GM12878 (cell line): Measurements from ENCODE around the gene FGR. TPM values are rescaled to one million over a fixed set of nuclear protein-coding genes. Genes with fewer than 3 reads are reported as not detected.

ENCODE experiments used
- ATAC-seq: fragments of 200-7000 bp; cut with Tn5 transposase; 3 replicates; pipeline ENCODE4 v1.9.1; 2020; ENCODE audit warnings: mild to moderate bottlenecking, moderate library complexity
- BruUV-seq: library from RNA; stranded (reverse); fragments of 400-500 nt; replicated peaks from 2 replicates; lab custom pipeline; 2021; lab: Mats Ljungman, UMichigan
- CTCF ChIA-PET: fragments of 300-600 bp; sonication (Branson Sonifier 250); formaldehyde crosslinking; extraction: SDS; loops from one replicate; lab custom pipeline; 2021; ENCODE audit warnings: inconsistent platforms; lab: Yijun Ruan, JAX
- POLR2A ChIA-PET: fragments of 350-600 bp; formaldehyde crosslinking; extraction: SDS; loops from one replicate; lab custom pipeline; 2021; ENCODE audit warnings: inconsistent platforms; lab: Charles Lee
- RAD21 ChIA-PET: fragments of 300-600 bp; sonication (Branson Sonifier 250); formaldehyde crosslinking; loops from one replicate; lab custom pipeline; 2023; ENCODE audit warnings: antibody characterized with exemption; ENCODE audit not compliant: unreplicated experiment; lab: Charles Lee
- SMC1A ChIA-PET: fragments of 300-600 bp; sonication (Branson Sonifier 250); formaldehyde crosslinking; loops from one replicate; lab custom pipeline; 2023; ENCODE audit not compliant: unreplicated experiment, uncharacterized antibody; lab: Charles Lee
- DNase-seq: peaks from one replicate; pipeline ENCODE4 v3.0.0-alpha.2; 2011; ENCODE audit warnings: low read depth, low spot score
- FAIRE-seq: peaks from 3 replicates; lab custom pipeline; 2011; peaks lifted over from hg19 to GRCh38; lab: Jason Lieb, UNC
- H2AFZ ChIP-seq: 2 replicates; pipeline ENCODE4 v1.6.0; 2011; ENCODE audit warnings: low read depth, low read length, control low read depth; ENCODE audit not compliant: control insufficient read depth
- H3K27ac ChIP-seq: 2 replicates; pipeline ENCODE4 v1.5.1; 2011; ENCODE audit warnings: control low read depth; ENCODE audit not compliant: control insufficient read depth, insufficient read depth
- H3K27me3 ChIP-seq, 2 experiments: replicated peaks in 1 of 2; 2 replicates each; pipeline versions ENCODE4 v1.6.0 to v1.6.1; 2011; ENCODE audit warnings: low read length in 1 of 2; ENCODE audit not compliant: control insufficient read depth in 2 of 2, insufficient read depth in 2 of 2
- H3K36me3 ChIP-seq, 2 experiments: 2 replicates each; pipeline ENCODE4 v1.5.1; 2011; ENCODE audit warnings: low read length in 1 of 2; ENCODE audit not compliant: control insufficient read depth in 2 of 2, insufficient read depth in 2 of 2
- H3K4me1 ChIP-seq: 2 replicates; pipeline ENCODE4 v1.6.1; 2011; ENCODE audit warnings: mild to moderate bottlenecking, low read length, moderate library complexity, mixed read lengths; ENCODE audit not compliant: control insufficient read depth, insufficient read depth
- H3K4me2 ChIP-seq: 2 replicates; pipeline ENCODE4 v1.6.0; 2011; ENCODE audit warnings: control low read depth; ENCODE audit not compliant: control insufficient read depth, insufficient read depth
- H3K4me3 ChIP-seq: fragments of 200-600 bp; sonication (generic); 2 replicates; pipeline ENCODE4 v1.5.1; 2016
- H3K79me2 ChIP-seq: 2 replicates; pipeline ENCODE4 v1.6.0; 2011; ENCODE audit warnings: low read length; ENCODE audit not compliant: control insufficient read depth, insufficient read depth
- H3K9ac ChIP-seq: 2 replicates; pipeline ENCODE4 v1.8.0; 2011; ENCODE audit warnings: low read length, control low read depth, mixed read lengths; ENCODE audit not compliant: control insufficient read depth, insufficient read depth
- H3K9me3 ChIP-seq: replicated peaks from 3 replicates; pipeline ENCODE4 v1.5.1; 2011; ENCODE audit warnings: mild to moderate bottlenecking, low read length; ENCODE audit not compliant: control insufficient read depth, insufficient read depth
- H4K20me1 ChIP-seq: 2 replicates; pipeline ENCODE4 v1.6.0; 2011; ENCODE audit not compliant: control insufficient read depth, insufficient read depth
- WGBS: methylation state at CpG from one replicate; pipeline ENCODE4 v1.1.6; 2016; ENCODE audit warnings: low lambda C conversion rate; ENCODE audit not compliant: insufficient replicate concordance, insufficient coverage; ENCODE audit errors: missing lambda C conversion rate; 5-methylcytosine and 5-hydroxymethylcytosine counted together
- in situ Hi-C: fragments of 300-500 bp; cut with MboI; formaldehyde crosslinking; loops from 9 replicates; pipeline ENCODE4 v1.14.3; 2018; ENCODE audit warnings: mixed read lengths
- intact Hi-C: fragments of 100-400 bp; cut with micrococcal nuclease; formaldehyde crosslinking; loops from one replicate; pipeline ENCODE4 v1.14.2; 2022; ENCODE audit not compliant: unreplicated experiment
- polyA plus RNA-seq, 11 experiments: library from polyadenylated mRNA; depleted of rRNA in 4 of 11; unstranded in 6 of 11; stranded (reverse) in 5 of 11; fragments of >200 nt; fragmentation: Nextera tagmentation in 4 of 11; fragmentation: Illumina TruSeq in 1 of 11; extraction: Ambion mirVana in 4 of 11; extraction: Trizol in 1 of 11; gene quantifications; 1 replicate in 1 of 11; 2 replicates in 10 of 11; pipeline versions ENCODE4 v1.2.1 to v1.2.3, GENCODE V29; 2011 to 2016; ENCODE audit warnings: inconsistent platforms in 2 of 11, missing spikeins in 2 of 11, low read depth in 1 of 11
- total RNA-seq, 4 experiments: library from RNA; depleted of rRNA in 3 of 4; stranded (reverse); fragments of >200 nt in 3 of 4; fragmentation: Illumina TruSeq in 1 of 4; extraction: Trizol in 1 of 4; gene quantifications; 2 replicates each; pipeline versions ENCODE4 v1.2.1 to v1.2.3, GENCODE V29; 2013 to 2021
- TF ChIP-seq, protein P1 (sequence below): fragments of 450-650 bp; IDR thresholded peaks from 2 replicates; pipeline ENCODE4 v1.6.1; 2017; ENCODE audit warnings: mild to moderate bottlenecking

The FGR gene
- total and polyA plus RNA-seq, 10 of the 15 experiments (the other 5 are each of a cell fraction or from before 2014, with no cell fraction given), result 10.9 to 193 (median 74.7) TPM

DNA sequence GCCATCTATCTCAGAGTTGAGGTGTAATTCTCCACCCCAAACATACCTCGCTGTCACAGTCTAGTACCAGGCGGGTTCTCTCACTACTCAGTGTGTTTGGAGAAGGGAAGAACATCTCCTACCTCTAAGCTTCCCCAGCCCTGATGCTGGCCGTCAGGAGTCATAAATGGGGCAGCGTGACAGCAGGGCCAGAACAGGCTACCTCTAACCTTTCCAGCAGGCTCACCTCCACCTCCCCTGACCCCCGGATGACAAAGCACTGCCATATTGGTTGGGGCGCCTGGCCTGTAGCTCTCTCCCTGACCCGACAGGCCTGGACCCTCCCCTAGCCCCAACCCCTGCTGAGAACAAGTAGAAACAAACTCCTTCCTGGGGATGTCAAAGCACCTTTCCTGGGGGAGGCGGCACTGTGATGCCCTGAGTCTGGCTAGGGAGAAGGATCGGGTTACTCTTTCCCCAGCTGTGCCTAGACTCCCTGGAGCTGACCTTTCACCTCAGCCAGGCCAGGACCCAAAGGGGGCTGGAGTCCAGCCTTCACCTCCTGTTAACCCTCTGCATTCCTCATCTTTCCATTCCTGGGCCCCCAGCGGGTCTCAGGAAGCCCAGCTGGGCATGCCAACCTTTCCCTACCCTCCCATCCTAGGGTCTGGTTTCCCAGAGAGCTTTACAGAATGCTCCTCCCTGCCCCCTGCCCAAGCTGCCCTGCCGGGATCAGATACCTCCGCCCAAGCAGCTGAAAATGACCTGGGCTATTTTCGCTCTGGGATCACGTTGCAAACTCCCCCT, 65.3 kb downstream of the FGR start:
- Histone ChIP-seq H3K27ac (no peak overlapping the region), H3K9ac (no peak overlapping the region), H2AFZ (no peak overlapping the region), H3K4me2 (no peak overlapping the region), H3K4me1 (peaks cover 7% of the 10 kb centered on the region; the same call in 1 of the 2 replicates), H3K9me3 (no peaks in the 10 kb centered on the region), H3K27me3 (no peaks in the 10 kb centered on the region), H3K79me2 (no peaks in the 10 kb centered on the region; the same call in none of the 2 replicates), H3K36me3 (no peaks in the 10 kb centered on the region; a peak in 1 of 4 replicates), H4K20me1 (no peaks in the 10 kb centered on the region; the same call in 1 of the 2 replicates), H3K4me3 (no peak overlapping the region)
- ATAC-seq, result no peak
- TF ChIP-seq, protein P1, sequence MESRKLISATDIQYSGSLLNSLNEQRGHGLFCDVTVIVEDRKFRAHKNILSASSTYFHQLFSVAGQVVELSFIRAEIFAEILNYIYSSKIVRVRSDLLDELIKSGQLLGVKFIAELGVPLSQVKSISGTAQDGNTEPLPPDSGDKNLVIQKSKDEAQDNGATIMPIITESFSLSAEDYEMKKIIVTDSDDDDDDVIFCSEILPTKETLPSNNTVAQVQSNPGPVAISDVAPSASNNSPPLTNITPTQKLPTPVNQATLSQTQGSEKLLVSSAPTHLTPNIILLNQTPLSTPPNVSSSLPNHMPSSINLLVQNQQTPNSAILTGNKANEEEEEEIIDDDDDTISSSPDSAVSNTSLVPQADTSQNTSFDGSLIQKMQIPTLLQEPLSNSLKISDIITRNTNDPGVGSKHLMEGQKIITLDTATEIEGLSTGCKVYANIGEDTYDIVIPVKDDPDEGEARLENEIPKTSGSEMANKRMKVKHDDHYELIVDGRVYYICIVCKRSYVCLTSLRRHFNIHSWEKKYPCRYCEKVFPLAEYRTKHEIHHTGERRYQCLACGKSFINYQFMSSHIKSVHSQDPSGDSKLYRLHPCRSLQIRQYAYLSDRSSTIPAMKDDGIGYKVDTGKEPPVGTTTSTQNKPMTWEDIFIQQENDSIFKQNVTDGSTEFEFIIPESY, result no peak
- POLR2A ChIA-PET, result no interaction called here
- RAD21 ChIA-PET, result interaction anchor here (1.0 to 3.0 kb wide), 7 partner anchors 13 to 154 kb away, joined by 3 to 17 read pairs (median 6); no protein-coding TSS in a partner anchor
- 76% methylated on average over 14 of the region's 14 CpGs for WGBS
- no peak for FAIRE-seq
- BruUV-seq, result no TSS peak
- in situ Hi-C loops (no loop called here), intact Hi-C loops (no loop called here)
- SMC1A ChIA-PET, result interaction anchor here (1.2 to 2.1 kb wide), 6 partner anchors 13 to 155 kb away, joined by 3 to 7 read pairs (median 4); partner anchors contain the start of gene AHDC1
- CTCF ChIA-PET, result interaction anchor here (1.0 to 5.8 kb wide), 13 partner anchors 13 to 237 kb away, joined by 3 to 71 read pairs (median 6); partner anchors contain the start of gene AHDC1
- no peak for DNase-seq
